ENCODE measurements around the gene TTC7B.
A peak's percentile ranks its signal among the peaks of the same experiment; 100 is the strongest.

The TTC7B gene

DNA sequence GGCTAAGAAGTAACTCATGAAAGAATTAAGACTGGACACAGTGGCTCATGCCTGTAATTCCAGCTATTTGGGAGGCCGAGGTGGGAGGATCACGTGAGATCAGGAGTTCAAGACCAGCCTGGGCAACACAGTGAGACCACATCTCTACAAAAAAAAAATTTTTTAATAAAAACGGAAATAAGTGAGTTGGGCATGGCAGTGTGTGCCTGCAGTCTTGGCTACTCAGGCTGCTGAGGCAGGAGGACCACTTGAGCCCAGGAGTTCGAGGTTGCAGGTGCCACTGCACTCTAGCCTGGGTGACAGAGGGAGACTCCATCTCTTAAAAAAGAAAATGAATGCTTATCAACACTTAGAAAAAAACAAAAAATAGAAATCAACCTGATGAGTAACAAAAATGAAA, 301.7 kb downstream of the TTC7B start:
- TF ChIP-seq, protein P1, sequence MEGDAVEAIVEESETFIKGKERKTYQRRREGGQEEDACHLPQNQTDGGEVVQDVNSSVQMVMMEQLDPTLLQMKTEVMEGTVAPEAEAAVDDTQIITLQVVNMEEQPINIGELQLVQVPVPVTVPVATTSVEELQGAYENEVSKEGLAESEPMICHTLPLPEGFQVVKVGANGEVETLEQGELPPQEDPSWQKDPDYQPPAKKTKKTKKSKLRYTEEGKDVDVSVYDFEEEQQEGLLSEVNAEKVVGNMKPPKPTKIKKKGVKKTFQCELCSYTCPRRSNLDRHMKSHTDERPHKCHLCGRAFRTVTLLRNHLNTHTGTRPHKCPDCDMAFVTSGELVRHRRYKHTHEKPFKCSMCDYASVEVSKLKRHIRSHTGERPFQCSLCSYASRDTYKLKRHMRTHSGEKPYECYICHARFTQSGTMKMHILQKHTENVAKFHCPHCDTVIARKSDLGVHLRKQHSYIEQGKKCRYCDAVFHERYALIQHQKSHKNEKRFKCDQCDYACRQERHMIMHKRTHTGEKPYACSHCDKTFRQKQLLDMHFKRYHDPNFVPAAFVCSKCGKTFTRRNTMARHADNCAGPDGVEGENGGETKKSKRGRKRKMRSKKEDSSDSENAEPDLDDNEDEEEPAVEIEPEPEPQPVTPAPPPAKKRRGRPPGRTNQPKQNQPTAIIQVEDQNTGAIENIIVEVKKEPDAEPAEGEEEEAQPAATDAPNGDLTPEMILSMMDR (conservative IDR thresholded peaks at IDR 0.05) = no peak
- peak overlapping the region; percentile 98 for H3K27ac ChIP-seq

DNA sequence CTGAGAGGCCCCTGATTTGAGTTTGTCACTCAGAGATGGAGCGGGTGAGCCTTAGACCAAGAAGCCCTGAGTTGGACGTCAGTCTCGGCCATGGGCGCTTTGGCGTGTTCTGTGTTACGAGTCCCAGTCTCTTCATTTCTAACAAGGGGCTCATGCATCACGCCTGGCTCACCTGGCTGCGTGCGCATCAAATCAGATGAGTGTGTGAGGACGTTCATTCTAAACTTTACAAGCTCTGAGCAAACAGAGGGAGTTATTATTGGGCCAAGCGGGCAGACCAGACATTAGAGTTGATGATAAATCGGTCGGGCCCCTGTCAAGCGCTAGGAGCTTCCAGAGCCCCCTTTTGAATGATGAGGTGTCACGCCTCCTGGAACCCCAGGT, 302.2 kb downstream of the TTC7B start:
- TF ChIP-seq, protein P1 (conservative IDR thresholded peaks at IDR 0.05) = no peak
- peak overlapping the region; percentile 98 for H3K27ac ChIP-seq

DNA sequence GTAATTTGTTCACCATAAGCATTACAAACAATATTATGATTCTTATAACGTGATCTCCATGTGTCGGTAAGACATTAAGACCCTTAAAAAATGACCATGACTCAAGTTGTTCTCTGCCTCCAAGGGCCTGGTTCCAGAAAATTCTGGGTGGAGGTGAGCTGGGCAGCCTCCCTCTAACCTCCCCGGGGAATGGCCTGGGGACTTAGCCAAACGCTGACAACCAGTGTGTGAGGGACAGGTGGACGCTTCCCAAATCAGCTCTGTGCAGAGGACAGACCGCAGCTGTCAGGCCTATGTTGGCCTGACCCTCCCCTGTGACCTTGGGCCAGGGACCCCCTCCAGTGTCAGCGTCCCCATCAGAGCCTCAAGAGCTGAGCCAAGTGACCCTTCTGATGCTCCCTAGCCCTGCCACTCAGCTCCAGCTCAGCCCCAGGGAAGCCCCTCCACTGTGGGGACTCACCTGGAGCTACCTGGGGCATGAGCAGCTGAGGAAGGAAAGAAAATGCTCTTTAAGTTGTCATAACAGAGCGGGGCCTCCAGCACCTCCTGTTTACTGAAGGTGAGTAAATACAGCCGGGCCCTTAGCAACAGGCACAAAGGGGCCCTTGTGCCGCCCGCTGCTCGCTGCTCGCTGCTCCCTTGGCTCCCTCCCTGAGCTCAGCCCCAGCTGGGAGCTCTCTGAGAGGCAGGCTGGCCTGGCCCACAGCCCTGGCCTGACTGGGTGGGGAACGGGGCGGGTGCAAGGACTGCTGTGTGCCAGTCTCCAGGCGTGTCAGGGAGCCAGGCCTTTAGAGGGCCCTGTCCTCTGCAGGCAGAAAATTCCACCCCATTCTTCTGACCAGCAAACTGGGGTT, 302.8 kb downstream of the TTC7B start:
- TF ChIP-seq, protein P1 (conservative IDR thresholded peaks at IDR 0.05) = no peak
- H3K27ac ChIP-seq = peak overlapping the region; percentile 98

DNA sequence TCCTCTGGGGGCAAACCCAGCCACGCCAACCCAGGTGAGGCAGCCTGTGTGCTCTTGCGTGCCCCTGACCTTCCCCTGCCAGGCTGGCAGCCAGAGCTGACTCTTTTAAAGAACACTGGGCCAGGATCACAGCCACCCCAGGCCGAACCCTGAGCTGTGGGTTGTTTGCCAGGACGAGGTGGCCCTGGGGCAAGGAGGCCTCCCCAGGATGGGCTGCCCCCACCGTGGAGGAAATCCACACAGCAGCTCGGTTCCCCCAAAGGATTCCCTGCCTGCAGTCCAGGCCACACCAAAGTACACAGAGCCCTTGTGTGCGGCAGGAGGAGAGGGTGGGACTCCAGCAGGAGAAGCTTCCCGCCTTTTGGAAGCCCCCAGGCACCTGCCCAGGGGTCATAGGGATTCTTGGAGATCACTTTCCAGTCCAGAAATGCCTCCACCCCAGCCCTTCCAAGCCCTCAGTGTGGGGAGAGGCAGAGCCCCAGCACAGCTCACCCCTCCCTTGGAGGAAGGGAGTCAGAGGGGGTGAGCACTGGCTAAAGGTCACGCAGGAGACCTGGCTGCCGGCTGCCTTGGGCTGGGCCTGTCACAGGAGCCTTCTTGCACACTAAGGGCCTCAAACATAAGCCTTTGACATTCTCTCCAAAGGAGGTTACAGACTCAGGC, 303.8 kb downstream of the TTC7B start:
- peak overlapping the region; percentile 98 for H3K27ac ChIP-seq
- TF ChIP-seq, protein P1 (conservative IDR thresholded peaks at IDR 0.05) = no peak

DNA sequence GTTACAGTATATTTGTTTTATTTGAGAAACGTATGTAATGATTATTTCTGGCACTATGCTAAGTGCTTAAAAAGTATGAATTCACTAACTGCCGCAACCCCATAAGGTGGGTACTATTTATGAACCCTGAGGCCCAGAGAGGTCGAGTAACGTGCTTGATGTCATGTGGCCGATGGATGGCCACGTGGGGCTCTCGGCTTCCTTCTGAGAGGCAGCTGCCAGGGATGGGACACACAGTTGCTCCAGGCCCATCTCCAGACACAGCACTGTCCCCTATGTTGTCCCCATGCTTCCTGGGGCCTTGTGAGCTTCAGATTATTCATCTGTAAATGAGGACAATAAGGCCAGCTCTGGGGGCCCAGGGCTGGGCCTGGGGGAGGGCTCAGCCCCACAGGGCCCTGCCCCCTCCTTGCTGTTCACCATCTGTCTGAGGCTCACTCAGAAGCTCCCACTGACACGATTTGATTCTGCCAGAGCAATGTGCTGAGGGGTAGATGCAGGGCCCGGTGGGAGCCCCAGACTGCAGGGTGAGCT, 304.4 kb downstream of the TTC7B start:
- TF ChIP-seq, protein P1 (conservative IDR thresholded peaks at IDR 0.05) = no peak

DNA sequence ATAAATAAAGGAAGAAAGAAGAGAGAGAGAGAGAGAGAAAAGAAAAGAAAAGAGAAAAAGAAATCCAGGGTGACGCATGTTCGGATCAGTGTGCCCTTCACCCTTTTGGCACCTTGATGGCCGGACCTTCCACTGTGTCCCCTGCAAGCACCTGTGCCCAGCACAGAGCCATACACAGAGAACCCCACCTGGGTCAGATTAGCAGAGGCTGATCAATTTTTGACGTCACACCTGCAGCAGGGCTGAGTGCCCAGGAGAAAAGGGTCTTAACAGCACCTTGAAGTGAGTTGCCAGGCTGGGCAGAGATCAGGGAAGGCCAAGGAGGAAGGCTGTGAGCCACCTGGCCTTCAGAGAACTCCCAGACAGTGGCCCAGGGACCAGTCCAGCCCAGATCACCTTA, 305.0 kb downstream of the TTC7B start:
- TF ChIP-seq, protein P1 (conservative IDR thresholded peaks at IDR 0.05) = no peak
- H3K27ac ChIP-seq = peak overlapping the region; percentile 98

More for the DNA sequence above, 304.4 kb downstream of the TTC7B start:
- peak overlapping the region; percentile 98 for H3K27ac ChIP-seq

DNA sequence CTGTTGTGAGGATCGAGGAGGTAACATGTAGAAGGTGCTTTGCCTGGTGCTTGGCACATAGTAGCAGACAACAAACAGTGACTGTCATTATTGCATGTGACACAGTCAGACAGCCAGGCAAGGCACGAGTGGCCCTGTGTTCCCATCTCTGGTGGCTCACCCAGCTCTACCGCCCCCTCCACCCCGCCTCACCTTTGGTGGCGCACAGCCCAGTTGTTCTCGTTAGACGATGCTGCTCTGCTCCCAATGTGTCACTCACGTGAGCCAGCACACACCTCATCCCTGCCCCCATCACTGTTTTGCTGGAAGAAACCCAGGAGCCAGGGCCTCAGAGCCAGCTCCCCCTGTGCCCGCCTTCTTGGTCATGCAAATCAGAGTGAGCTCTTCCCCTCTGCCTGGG, 306.1 kb downstream of the TTC7B start:
- TF ChIP-seq, protein P1 (conservative IDR thresholded peaks at IDR 0.05) = no peak
- peak overlapping the region; percentile 98 for H3K27ac ChIP-seq
